H7 (cell line): ENCODE results near the gene MUC22. TPM values are rescaled to one million over a fixed set of nuclear protein-coding genes. Genes with fewer than 3 reads are reported as not detected.
A peak's percentile ranks its signal among the peaks of the same experiment; 100 is the strongest.
"Not testable (repeated sequence)": the region's sequence is repeated elsewhere in the genome, so short reads cannot be mapped to it uniquely, and the experiment has no call there.

Experiments used
- DNase-seq: peaks from one replicate; pipeline ENCODE4 v3.0.0; 2012
- H3K27me3 ChIP-seq: 2 replicates; pipeline ENCODE4 v1.6.0; 2011; ENCODE audit warnings: mild to moderate bottlenecking, low read length; ENCODE audit not compliant: control insufficient read depth, insufficient read depth
- H3K36me3 ChIP-seq: replicated peaks from 2 replicates; pipeline ENCODE4 v1.5.1; 2011; ENCODE audit warnings: low read length; ENCODE audit not compliant: control insufficient read depth, insufficient read depth
- H3K4me3 ChIP-seq: 2 replicates; pipeline ENCODE4 v1.5.1; 2011; ENCODE audit warnings: low read depth, mild to moderate bottlenecking, control low read depth, low read length, moderate library complexity; ENCODE audit not compliant: insufficient read depth
- total RNA-seq: library from RNA; depleted of rRNA; stranded (reverse); fragments of >200 nt; shearing (Covaris generic); gene quantifications from 2 replicates; pipeline ENCODE4 v1.2.3, GENCODE V29; 2014; rRNA removed

Gene MUC22
- not detected in 2 replicates for total RNA-seq

DNA sequence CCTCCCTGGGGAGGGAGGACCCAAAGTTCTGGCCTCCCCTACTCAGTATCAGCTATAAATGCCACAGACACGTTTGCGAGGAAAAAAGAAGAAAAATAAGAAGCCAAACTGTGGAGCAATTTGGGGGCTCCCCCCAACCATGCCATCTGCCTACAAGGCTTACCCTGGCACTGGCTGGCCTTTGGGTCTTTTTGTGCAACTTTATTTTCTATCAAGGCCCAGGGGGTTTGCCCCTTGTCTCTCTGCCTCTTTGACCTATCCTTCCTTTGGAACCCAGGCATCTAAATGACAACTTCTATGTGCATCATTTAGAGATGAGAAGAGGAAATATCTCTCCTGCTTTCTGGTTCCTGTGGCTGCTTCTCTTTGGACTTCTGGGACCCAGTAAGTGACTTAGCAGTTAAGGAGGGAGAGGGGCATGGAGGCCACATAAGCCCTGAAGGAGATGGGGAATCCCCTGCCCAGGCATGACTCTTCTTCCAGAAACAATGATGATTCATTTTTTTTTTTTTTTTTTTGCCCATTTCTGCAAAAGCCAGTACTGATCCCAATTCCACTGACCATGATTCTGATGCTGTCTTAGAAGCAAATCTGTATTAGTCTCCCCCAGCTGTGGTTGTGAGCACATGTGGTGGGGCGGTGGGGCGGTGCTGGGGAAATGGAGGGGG, at the start of gene MUC22:
Gene MUC22, plus strand, starts transcription at position 82 of the 668 bp plus-strand sequence. Its CDS starts 233 bp downstream, at position 315.
- DNase-seq, result no peak
- Histone ChIP-seq H3K4me3 (no peak within 1 kb of the TSS), H3K36me3 (no peaks in the 10 kb centered on the region), H3K27me3 (no peaks in the 10 kb centered on the region)

GRCh38 chr6:30960907-30961673, 49.2 kb upstream of the MUC22 start:
- no peak for DNase-seq

DNA sequence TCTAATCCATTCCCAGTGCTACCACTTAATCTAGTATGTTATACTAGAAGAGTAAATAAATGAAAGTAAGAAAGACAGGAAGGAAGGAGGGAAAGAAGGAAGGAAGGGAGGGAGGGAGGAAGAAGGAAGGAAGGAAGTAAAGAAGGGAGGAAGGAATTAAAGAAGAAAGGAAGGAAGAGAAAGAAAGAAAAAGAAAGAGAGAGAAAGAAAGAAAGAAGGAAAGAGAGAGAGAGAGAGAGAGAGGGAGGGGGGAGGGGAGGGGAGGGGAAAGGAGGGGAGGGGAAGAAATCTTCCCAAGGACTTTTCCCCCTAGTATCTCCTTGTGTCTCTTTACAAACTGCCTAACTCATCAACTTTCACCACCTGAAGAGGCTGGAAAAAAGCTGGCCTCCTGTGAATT, 47.6 kb upstream of the MUC22 start:
- DNase-seq, result no peak
- Histone ChIP-seq H3K4me3 (no peak overlapping the region), H3K36me3 (no peaks in the 10 kb centered on the region), H3K27me3 (no peaks in the 10 kb centered on the region)

More at GRCh38 chr6:30960907-30961673, 49.2 kb upstream of the MUC22 start:
- peaks cover 3% of the 10 kb centered on the region for H3K27me3 ChIP-seq
- H3K4me3 ChIP-seq, result no peak overlapping the region
- no peaks in the 10 kb centered on the region for H3K36me3 ChIP-seq

DNA sequence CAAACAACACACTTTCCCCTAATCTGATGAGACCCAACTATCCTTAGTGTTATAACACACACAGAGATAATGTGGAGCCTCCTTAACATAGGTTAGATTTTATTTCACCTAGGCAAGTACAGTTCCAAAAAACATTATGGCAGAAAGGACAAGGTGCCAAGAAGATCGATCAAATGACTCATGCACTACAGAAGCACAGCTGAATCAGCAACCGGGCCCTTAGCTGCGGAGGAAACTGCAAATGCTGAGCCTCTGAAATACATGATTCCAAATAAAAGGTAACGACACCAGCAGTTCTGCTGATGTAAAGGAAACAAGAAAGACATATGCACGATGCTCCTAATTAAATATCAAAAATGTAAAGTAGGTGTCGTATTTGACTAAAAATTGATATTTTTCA, 46.6 kb upstream of the MUC22 start:
- no peak overlapping the region for H3K4me3 ChIP-seq
- H3K27me3 ChIP-seq, result no peaks in the 10 kb centered on the region
- no peak for DNase-seq
- H3K36me3 ChIP-seq, result no peaks in the 10 kb centered on the region

GRCh38 chr6:30964075-30964474, 46.2 kb upstream of the MUC22 start:
- Histone ChIP-seq H3K36me3 (no peaks in the 10 kb centered on the region), H3K4me3 (no peak overlapping the region), H3K27me3 (no peaks in the 10 kb centered on the region)
- no peak for DNase-seq

DNA sequence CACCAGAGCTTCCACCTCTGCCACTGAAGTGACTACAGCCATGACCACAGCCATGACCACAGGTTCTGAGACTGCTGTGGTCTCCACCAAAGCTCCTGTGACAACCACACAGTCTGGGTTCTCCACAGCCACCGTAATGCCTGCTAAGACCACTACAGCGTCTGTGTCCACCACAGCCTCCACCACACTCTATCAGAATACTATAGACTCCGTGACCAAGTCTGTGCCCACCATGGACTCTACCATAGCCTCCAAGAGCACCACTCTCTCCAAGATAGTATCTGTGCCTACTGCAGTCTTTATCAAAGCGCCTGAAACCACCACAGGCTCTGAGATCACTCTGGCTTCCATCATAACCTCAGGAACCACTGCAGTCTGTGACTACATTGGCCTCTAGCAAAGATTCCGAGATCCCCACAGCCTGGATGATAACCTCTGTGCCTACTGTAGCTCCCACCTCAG, 45.1 kb upstream of the MUC22 start:
- Histone ChIP-seq H3K36me3 (no peaks in the 10 kb centered on the region), H3K4me3 (no peak overlapping the region), H3K27me3 (no peaks in the 10 kb centered on the region)
- DNase-seq, result no peak

- no peak for DNase-seq
- Histone ChIP-seq H3K36me3 (no peaks in the 10 kb centered on the region), H3K4me3 (no peak overlapping the region), H3K27me3 (no peaks in the 10 kb centered on the region)
Measured at GRCh38 chr6:30966154-30966553, 44.1 kb upstream of the MUC22 start.

DNA sequence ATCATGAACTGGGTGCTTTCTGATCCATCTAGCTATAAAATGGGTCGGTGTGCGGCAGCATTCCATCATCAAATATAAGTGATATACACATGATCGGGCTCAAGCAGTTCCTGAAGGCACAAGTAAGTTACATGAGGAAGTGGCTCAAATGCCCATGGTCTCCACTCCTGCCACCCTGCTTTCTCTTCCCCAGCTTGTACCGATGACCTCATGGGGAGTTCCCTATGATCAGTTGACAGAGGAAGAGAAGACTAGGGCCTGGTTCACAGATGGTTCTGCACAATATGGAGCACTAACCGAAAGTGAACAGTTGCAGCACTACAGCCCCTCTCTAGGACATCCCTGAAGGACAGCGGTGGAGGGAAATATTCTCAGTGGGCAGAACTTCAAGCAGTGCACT, 41.1 kb upstream of the MUC22 start:
- not testable (repeated sequence) for H3K36me3 ChIP-seq, H3K4me3 ChIP-seq, H3K27me3 ChIP-seq, DNase-seq

DNA sequence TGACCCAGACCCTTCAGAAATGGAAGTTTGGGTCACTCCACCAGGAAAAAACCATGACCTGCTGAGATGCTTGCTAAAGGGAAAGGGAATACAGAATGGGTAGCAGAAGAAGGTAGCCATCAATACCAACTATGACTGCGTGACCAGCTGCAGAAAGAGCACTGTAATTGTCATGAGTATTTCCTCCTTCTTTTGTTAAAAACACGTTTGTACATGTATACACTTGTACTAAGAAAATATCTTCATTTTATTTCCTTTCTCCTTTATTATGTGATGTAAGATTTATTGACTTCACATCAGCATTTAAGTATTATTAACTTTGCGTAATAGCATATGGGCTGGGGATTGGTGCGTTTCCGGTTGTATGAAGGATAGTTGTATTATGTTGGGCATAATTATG, 39.3 kb upstream of the MUC22 start:
- no peak overlapping the region for H3K4me3 ChIP-seq
- no peaks in the 10 kb centered on the region for H3K36me3 ChIP-seq
- no peak for DNase-seq
- H3K27me3 ChIP-seq, result no peaks in the 10 kb centered on the region

- Histone ChIP-seq H3K27me3 (no peaks in the 10 kb centered on the region), H3K36me3 (no peaks in the 10 kb centered on the region), H3K4me3 (no peak overlapping the region)
- no peak for DNase-seq
Measured at GRCh38 chr6:30972816-30973215, 37.5 kb upstream of the MUC22 start.

DNA sequence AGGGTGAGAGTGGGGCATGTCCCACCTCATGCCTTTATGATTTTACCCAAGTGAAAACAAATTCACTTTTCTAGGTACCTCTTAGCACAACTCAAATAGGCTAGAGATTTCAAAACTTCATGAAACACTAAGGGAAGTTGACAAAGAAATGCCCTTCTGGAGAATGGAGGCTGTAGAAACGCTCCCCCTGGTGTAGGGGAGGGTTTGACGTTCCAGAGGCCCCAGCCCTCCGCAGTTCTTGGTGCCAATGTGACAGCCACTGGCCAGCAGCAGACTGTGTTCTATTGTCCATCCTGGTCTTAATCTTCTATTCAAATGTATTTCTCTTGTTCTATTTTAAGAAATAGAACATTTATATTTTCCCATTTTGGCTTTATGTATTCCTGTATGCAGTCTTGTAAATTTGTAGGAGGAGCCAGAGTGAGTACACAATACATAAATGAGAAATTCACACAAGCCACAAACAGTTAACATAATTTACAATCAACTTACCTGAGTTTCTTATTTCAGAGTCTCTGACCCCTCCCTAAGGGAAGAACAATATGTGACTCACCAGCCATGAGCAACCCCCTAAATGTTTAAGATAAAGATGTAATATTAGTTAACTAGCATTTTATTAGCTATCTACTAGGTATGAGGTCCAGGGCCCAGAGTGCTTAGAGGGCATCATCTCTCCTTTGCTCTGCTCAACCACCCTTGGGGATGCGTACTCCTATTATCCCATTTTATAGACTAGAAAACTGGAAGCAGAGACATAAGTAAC, 35.6 kb upstream of the MUC22 start:
- Histone ChIP-seq H3K36me3 (no peaks in the 10 kb centered on the region), H3K27me3 (no peaks in the 10 kb centered on the region), H3K4me3 (no peak overlapping the region)
- DNase-seq, result no peak

- DNase-seq, result no peak
- Histone ChIP-seq H3K4me3 (no peak overlapping the region), H3K27me3 (no peaks in the 10 kb centered on the region), H3K36me3 (no peaks in the 10 kb centered on the region)
Measured at GRCh38 chr6:30979141-30979540, 31.1 kb upstream of the MUC22 start.

GRCh38 chr6:30979690-30980089, 30.6 kb upstream of the MUC22 start:
- no peaks in the 10 kb centered on the region for H3K27me3 ChIP-seq
- H3K4me3 ChIP-seq, result no peak overlapping the region
- no peak for DNase-seq
- no peaks in the 10 kb centered on the region for H3K36me3 ChIP-seq

DNA sequence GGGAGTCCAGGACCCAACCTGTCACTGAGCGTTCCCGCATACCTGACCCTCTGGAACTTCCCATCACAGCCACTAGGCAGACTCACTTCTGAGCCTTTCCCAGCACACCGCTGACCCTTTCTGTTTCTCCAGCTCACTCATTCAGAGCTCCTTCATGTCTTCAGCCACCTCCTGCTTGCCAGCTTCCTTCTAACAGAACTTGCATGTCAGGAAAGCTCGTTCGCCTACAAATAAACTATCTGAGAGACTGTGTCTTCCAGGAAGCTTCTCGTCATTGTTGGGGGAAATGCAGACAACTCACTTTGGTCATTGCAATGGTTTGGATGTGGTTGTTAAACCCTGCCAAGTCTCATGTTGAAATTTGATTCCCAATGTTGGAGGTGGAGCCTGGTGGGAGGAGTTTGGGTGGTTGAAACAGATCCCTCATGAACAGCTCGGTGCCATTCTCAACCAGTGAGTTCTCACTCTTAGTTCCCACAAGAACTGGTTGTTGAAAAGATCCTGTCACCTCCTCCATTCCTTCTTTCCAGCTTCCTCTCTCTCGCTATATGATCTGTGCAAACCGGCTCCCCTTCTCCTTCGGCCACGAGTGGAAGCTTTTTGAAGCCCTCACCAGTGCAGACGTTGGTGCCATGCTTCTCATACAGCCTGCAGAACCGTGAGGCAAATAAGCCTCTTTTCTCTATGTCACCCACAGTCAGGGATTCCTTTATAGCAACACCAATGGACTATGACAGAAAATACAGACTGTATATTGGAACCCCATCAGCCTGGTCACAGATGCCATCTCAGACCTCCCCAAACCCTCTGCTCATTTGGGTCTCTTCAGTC, 28.1 kb upstream of the MUC22 start:
- peak; percentile 72 for DNase-seq
- H3K27me3 ChIP-seq, result no peaks in the 10 kb centered on the region
- H3K36me3 ChIP-seq, result no peaks in the 10 kb centered on the region
- peak overlapping the region; percentile 3; the same call in 1 of the 2 replicates for H3K4me3 ChIP-seq
